Spleen (tissue), 11 donors: ENCODE measurements around the gene CENPO. TPM values are rescaled to one million over a fixed set of nuclear protein-coding genes. Genes with fewer than 3 reads are reported as not detected.

Source experiments
- DNase-seq: peaks from one replicate; pipeline ENCODE4 v3.0.0-alpha.2; 2020
- H3K27ac ChIP-seq, 8 donors: fragments of 200-600 bp; sonication (generic) in 7 of 8; 1 replicate in 4 of 8; 2 replicates in 4 of 8; pipeline versions ENCODE4 v1.5.0 to v1.8.0; 2016 to 2021; ENCODE audit warnings: inconsistent platforms in 4 of 8, mild to moderate bottlenecking in 4 of 8, moderate library complexity in 1 of 8
- H3K27me3 ChIP-seq, 7 donors: fragments of 200-600 bp; sonication (generic) in 6 of 7; replicated peaks in 1 of 7; 1 replicate in 4 of 7; 2 replicates in 3 of 7; pipeline versions ENCODE4 v1.5.0 to v1.8.0; 2016 to 2021; ENCODE audit warnings: inconsistent platforms in 3 of 7, mild to moderate bottlenecking in 1 of 7
- H3K36me3 ChIP-seq, 6 donors: fragments of 200-600 bp; sonication (generic) in 5 of 6; 1 replicate in 4 of 6; 2 replicates in 2 of 6; pipeline versions ENCODE4 v1.5.0 to v1.8.0; 2016 to 2021; ENCODE audit warnings: inconsistent platforms in 2 of 6
- H3K4me1 ChIP-seq, 6 donors: fragments of 200-600 bp; sonication (generic) in 5 of 6; 1 replicate in 3 of 6; 2 replicates in 3 of 6; pipeline versions ENCODE4 v1.5.0 to v1.8.0; 2016 to 2021; ENCODE audit warnings: inconsistent platforms in 3 of 6
- H3K4me3 ChIP-seq, 8 donors: fragments of 200-600 bp; sonication (generic) in 7 of 8; 1 replicate in 4 of 8; 2 replicates in 4 of 8; pipeline versions ENCODE4 v1.5.0 to v1.8.0; 2016 to 2021; ENCODE audit warnings: inconsistent platforms in 4 of 8, mild to moderate bottlenecking in 4 of 8, moderate library complexity in 2 of 8
- H3K9me3 ChIP-seq, 8 donors: fragments of 200-600 bp; sonication (generic) in 7 of 8; 1 replicate in 4 of 8; 2 replicates in 4 of 8; pipeline versions ENCODE4 v1.5.0 to v1.8.0; 2016 to 2021; ENCODE audit warnings: inconsistent platforms in 4 of 8
- POLR2A ChIP-seq, 3 donors: fragments of 450-650 bp; IDR thresholded peaks; one replicate each; pipeline ENCODE4 v1.5.1; 2017; ENCODE audit warnings: antibody characterized with exemption in 3 of 3, mild to moderate bottlenecking in 1 of 3
- POLR2AphosphoS5 ChIP-seq, 3 donors: sonication (generic); formaldehyde crosslinking; IDR thresholded peaks; one replicate each; pipeline ENCODE4 v1.5.1; 2017; ENCODE audit warnings: antibody characterized with exemption in 3 of 3
- WGBS, 5 donors: extraction: QIAGEN DNeasy Blood & Tissue Kit in 3 of 5; methylation state at CpG; one replicate each; pipeline versions ENCODE4 v1.1.5 to v1.1.7; 2013 to 2018; 5-methylcytosine and 5-hydroxymethylcytosine counted together
- intact Hi-C: fragments of 100-400 bp; cut with DNase I; formaldehyde crosslinking; loops from one replicate; pipeline ENCODE4 v1.15.0; 2023; ENCODE audit warnings: low total_unique reads
- polyA plus RNA-seq, 3 donors: library from polyadenylated mRNA; stranded (reverse); fragments of 200-250 nt; gene quantifications; one replicate each; pipeline ENCODE4 v1.2.1, GENCODE V29; 2013
- total RNA-seq, 7 donors: library from RNA; depleted of rRNA in 3 of 7; stranded (reverse); fragments of >200 nt in 3 of 7; fragmentation: NEBNext Ultra II Directional in 4 of 7; extraction: Animal tissue kit (Norgen Biotek cat#: 25700) in 4 of 7; gene quantifications; one replicate each; pipeline versions ENCODE4 v1.1.0 to v1.2.1, GENCODE V29; 2016 to 2021
- TF ChIP-seq, protein P1 (sequence below), 11 experiments: fragments of 200-600 bp in 7 of 11; fragments of 450-650 bp in 4 of 11; sonication (generic) in 4 of 11; IDR thresholded peaks in 8 of 11; conservative IDR thresholded peaks in 3 of 11; 1 replicate in 7 of 11; 2 replicates in 4 of 11; pipeline versions ENCODE4 v1.4.0 to v1.8.0; 2016 to 2021; ENCODE audit warnings: antibody characterized with exemption in 11 of 11, inconsistent platforms in 4 of 11, mild to moderate bottlenecking in 1 of 11
- donor health status: healthy with polysubstance abuse.
- donor health status: DM: no; HTN: no; CAD: no; lungs with moderate emphysema.
- donor health status: DM: no; HTN: no; CAD: no.
- donor health status: Bipolar disorder and iron deficiency.
- donor health status: healthy.
- donor health status: DM: no; HTN: no; CAD: no.
- donor health status: DM: yes; HTN: yes; CAD: no.

CENPO gene
- total and polyA plus RNA-seq, 10 donors = 1.7 to 10.4 (median 8.2) TPM

DNA sequence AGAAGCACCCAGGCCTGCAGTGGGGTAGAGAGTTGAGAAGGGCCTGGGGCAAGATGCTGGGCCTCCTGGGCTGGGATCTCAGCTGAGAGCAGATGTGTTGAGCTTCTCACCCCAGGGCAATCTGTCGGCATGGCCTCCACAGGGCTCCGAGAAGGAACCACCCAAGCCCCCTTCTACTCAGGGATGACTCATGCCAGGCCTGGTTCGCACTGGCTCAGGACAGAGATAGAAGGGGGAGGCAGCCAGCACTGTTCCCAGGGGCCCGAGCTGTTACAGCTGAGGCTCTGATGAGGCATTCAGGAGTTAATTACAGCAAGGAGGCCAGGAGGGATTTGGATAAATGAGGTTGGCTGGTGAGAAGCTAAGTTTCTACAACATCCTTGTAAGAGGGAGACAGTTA, 62.5 kb downstream of the CENPO start:
- TF ChIP-seq POLR2A (IDR thresholded peaks at IDR 0.05) = no peak
- peak overlapping the region in 7 of 8 donors; percentile 26 to 73 (median 65) for H3K27ac ChIP-seq
- peaks cover 0 to 47% (median 0%) of the 10 kb centered on the region in 6 donors for H3K36me3 ChIP-seq
- H3K9me3 ChIP-seq = no peaks in the 10 kb centered on the region
- peaks cover 0 to 29% (median 4%) of the 10 kb centered on the region in 6 donors for H3K4me1 ChIP-seq
- no peaks in the 10 kb centered on the region for H3K27me3 ChIP-seq
- DNase-seq = peak; percentile 50
- no peak overlapping the region for H3K4me3 ChIP-seq
- WGBS, 5 donors = 62 to 91% (median 73%) methylated on average over 4 of the region's 4 CpGs
- intact Hi-C loops = no loop called here

DNA sequence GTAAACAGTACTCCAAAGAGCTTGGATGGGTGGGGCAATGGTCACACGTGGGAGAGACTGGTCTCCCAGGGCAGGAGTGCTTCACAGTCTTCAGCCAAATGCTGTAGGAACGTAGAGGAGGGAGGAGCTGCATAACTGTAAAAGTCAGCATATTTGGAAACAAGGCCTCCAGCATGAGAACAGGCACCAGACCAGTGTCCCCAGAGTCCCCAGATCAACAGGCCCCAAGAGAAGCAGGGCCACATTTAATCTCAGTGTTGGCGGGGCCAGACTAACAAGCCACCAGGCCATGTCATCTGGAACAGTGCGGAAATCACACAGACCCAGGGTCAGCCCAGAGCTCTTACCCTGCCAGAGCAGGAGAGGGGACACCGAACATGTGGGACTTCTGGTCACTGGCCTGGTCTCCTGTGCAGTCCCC, 63.6 kb downstream of the CENPO start:
- no peak overlapping the region for H3K4me3 ChIP-seq
- TF ChIP-seq POLR2AphosphoS5 (IDR thresholded peaks at IDR 0.05) = peak in 1 of 3 donors; percentile 28
- TF ChIP-seq, protein P1, sequence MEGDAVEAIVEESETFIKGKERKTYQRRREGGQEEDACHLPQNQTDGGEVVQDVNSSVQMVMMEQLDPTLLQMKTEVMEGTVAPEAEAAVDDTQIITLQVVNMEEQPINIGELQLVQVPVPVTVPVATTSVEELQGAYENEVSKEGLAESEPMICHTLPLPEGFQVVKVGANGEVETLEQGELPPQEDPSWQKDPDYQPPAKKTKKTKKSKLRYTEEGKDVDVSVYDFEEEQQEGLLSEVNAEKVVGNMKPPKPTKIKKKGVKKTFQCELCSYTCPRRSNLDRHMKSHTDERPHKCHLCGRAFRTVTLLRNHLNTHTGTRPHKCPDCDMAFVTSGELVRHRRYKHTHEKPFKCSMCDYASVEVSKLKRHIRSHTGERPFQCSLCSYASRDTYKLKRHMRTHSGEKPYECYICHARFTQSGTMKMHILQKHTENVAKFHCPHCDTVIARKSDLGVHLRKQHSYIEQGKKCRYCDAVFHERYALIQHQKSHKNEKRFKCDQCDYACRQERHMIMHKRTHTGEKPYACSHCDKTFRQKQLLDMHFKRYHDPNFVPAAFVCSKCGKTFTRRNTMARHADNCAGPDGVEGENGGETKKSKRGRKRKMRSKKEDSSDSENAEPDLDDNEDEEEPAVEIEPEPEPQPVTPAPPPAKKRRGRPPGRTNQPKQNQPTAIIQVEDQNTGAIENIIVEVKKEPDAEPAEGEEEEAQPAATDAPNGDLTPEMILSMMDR (IDR thresholded peaks at IDR 0.05 in 8 of 11, conservative IDR thresholded peaks at IDR 0.05 in 3 of 11) = no peak
- peaks cover 0 to 45% (median 0%) of the 10 kb centered on the region in 6 donors for H3K36me3 ChIP-seq
- H3K4me1 ChIP-seq = peaks cover 0 to 22% (median 3%) of the 10 kb centered on the region in 6 donors
- peak overlapping the region in 4 of 8 donors; percentile 65 to 73 (median 68) for H3K27ac ChIP-seq
- intact Hi-C loops = no loop called here
- peak; percentile 38 for DNase-seq
- H3K9me3 ChIP-seq = no peaks in the 10 kb centered on the region
- 74 to 96% (median 80%) methylated on average over 5 of the region's 5 CpGs for WGBS, 5 donors
- H3K27me3 ChIP-seq = no peaks in the 10 kb centered on the region

DNA sequence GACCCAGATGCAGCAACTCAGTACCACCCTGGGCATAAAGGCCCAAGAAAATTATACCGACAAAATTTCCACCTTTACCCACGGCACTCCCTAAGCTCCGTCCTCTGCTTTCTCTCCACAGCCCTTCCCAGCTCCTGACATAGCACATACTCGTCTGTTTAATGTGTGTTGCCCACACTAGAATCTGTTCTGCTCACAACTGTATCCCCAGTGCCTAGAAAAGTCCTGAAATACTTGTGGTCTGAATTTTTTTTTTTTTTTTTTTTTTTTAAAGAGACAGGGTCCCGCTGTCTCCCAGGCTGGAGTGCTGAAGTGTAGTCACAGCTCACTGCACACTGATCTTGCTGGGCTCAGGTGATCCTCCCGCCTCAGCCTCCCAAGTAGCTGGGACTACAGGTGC, 64.5 kb downstream of the CENPO start:
- Histone ChIP-seq H3K36me3 (peaks cover 0 to 39% (median 0%) of the 10 kb centered on the region in 6 donors), H3K9me3 (no peaks in the 10 kb centered on the region), H3K27me3 (no peaks in the 10 kb centered on the region), H3K4me1 (peaks cover 0 to 22% (median 3%) of the 10 kb centered on the region in 6 donors), H3K4me3 (no peak overlapping the region), H3K27ac (peak overlapping the region in 1 of 8 donors; percentile 65)
- 91 to 98% (median 93%) methylated on average over 6 of the region's 6 CpGs for WGBS, 5 donors
- intact Hi-C loops = no loop called here
- DNase-seq = peak; percentile 28
- TF ChIP-seq POLR2AphosphoS5 (IDR thresholded peaks at IDR 0.05) = no peak
- no peak for TF ChIP-seq POLR2A (IDR thresholded peaks at IDR 0.05)
- TF ChIP-seq, protein P1 (IDR thresholded peaks at IDR 0.05 in 8 of 11, conservative IDR thresholded peaks at IDR 0.05 in 3 of 11) = no peak

DNA sequence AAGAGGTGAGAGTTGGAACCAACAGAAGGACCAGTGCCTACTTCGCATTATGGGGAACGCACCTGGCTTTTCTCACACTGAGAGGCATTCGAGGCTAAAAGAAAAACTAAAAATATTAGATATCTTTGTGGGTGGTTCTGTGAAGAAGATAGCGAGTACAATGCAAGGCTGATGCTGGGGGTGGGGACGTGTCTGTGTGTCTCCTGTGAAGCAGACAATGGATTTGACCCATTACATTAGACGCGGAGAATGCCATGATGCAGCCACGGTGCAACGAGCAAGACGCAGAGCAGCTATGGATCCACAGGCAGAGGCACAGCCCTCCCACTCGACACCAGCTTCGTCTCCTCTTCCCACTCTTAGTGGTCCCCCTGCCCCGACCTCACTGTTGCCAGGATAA, 65.8 kb downstream of the CENPO start:
- Histone ChIP-seq H3K4me1 (peaks cover 0 to 22% (median 3%) of the 10 kb centered on the region in 6 donors), H3K9me3 (no peaks in the 10 kb centered on the region), H3K36me3 (peaks cover 0 to 32% (median 0%) of the 10 kb centered on the region in 6 donors), H3K27me3 (no peaks in the 10 kb centered on the region), H3K4me3 (no peak overlapping the region), H3K27ac (no peak overlapping the region)
- WGBS, 5 donors = 83 to 98% (median 95%) methylated on average over 13 of the region's 13 CpGs
- peak; percentile 27 for DNase-seq
- TF ChIP-seq POLR2AphosphoS5 (IDR thresholded peaks at IDR 0.05) (no peak), POLR2A (IDR thresholded peaks at IDR 0.05) (no peak)
- TF ChIP-seq, protein P1 (IDR thresholded peaks at IDR 0.05 in 8 of 11, conservative IDR thresholded peaks at IDR 0.05 in 3 of 11) = no peak
- intact Hi-C loops = no loop called here
